GM18519 (cell line): ENCODE results near the gene SUFU.

Experiments used
- ATAC-seq: cut with Tn5 transposase; IDR thresholded peaks from one replicate; pipeline ENCODE4 v1.9.1; 2021; ENCODE audit warnings: mild to moderate bottlenecking, moderate library complexity; ENCODE audit not compliant: unreplicated experiment, low FRiP score

SUFU gene

GRCh38 chr10:102614888-102615287 is 111.1 kb downstream of the SUFU start:
- ATAC-seq, result no peak

GRCh38 chr10:102615361-102615760 is 111.6 kb downstream of the SUFU start:
- ATAC-seq, result no peak

GRCh38 chr10:102616066-102616770 is 112.4 kb downstream of the SUFU start:
- no peak for ATAC-seq

- ATAC-seq, result no peak
Observed at GRCh38 chr10:102617041-102617440, 113.3 kb downstream of the SUFU start.

- ATAC-seq, result no peak
Observed at GRCh38 chr10:102617816-102618215, 114.0 kb downstream of the SUFU start.

- no peak for ATAC-seq
Observed at GRCh38 chr10:102619281-102619981, 115.7 kb downstream of the SUFU start.

- ATAC-seq, result no peak
Observed at GRCh38 chr10:102620138-102620590, 116.4 kb downstream of the SUFU start.

GRCh38 chr10:102620591-102621442 is 117.0 kb downstream of the SUFU start:
- no peak for ATAC-seq

- ATAC-seq, result no peak
Observed at GRCh38 chr10:102621443-102622325, 117.9 kb downstream of the SUFU start.

- no peak for ATAC-seq
Observed at GRCh38 chr10:102624094-102624493, 120.3 kb downstream of the SUFU start.

GRCh38 chr10:102624751-102625645 is 121.2 kb downstream of the SUFU start:
- no peak for ATAC-seq

- ATAC-seq, result no peak
Observed at GRCh38 chr10:102626026-102626685, 122.4 kb downstream of the SUFU start.

- no peak for ATAC-seq
Observed at GRCh38 chr10:102627291-102627735, 123.5 kb downstream of the SUFU start.

- ATAC-seq, result no peak
Observed at GRCh38 chr10:102627736-102628293, 124.0 kb downstream of the SUFU start.

GRCh38 chr10:102628451-102628911 is 124.7 kb downstream of the SUFU start:
- no peak for ATAC-seq

GRCh38 chr10:102629661-102630614 is 126.2 kb downstream of the SUFU start:
- ATAC-seq, result no peak

GRCh38 chr10:102630663-102631062 is 126.9 kb downstream of the SUFU start:
- no peak for ATAC-seq
